KOPT-K1 (cell line): ENCODE measurements around the gene LIG3.
"Not testable (repeated sequence)": the region's sequence is repeated elsewhere in the genome, so short reads cannot be mapped to it uniquely, and the experiment has no call there.

ENCODE experiments used
- H3K27ac ChIP-seq: fragments of 200-600 bp; sonication (generic); 2 replicates; pipeline ENCODE4 v1.5.1; 2016; ENCODE audit warnings: antibody characterized with exemption, mild to moderate bottlenecking, low read depth, low read length; ENCODE audit not compliant: poor library complexity, severe bottlenecking
- H3K36me3 ChIP-seq: fragments of 200-600 bp; sonication (generic); 2 replicates; pipeline ENCODE4 v1.5.1; 2017; ENCODE audit warnings: antibody characterized with exemption, mild to moderate bottlenecking, low read length, moderate library complexity; ENCODE audit not compliant: insufficient read depth
- H3K9me3 ChIP-seq: fragments of 200-600 bp; sonication (generic); 2 replicates; pipeline ENCODE4 v1.5.1; 2017; ENCODE audit warnings: antibody characterized with exemption, low read length, mild to moderate bottlenecking; ENCODE audit not compliant: insufficient read depth, poor library complexity, severe bottlenecking

LIG3 gene

GRCh38 chr17:34990921-34991365 lies 10.6 kb downstream of the LIG3 start:
- peaks cover 98% of the 10 kb centered on the region for H3K36me3 ChIP-seq
- H3K27ac ChIP-seq, result no peak overlapping the region

GRCh38 chr17:34991606-34992005 lies 11.3 kb downstream of the LIG3 start:
- Histone ChIP-seq H3K9me3 (no peaks in the 10 kb centered on the region), H3K36me3 (peaks cover 98% of the 10 kb centered on the region), H3K27ac (no peak overlapping the region)

More at GRCh38 chr17:34990921-34991365, 10.6 kb downstream of the LIG3 start:
- no peaks in the 10 kb centered on the region for H3K9me3 ChIP-seq

- Histone ChIP-seq H3K27ac (no peak overlapping the region), H3K36me3 (peaks cover 100% of the 10 kb centered on the region), H3K9me3 (no peaks in the 10 kb centered on the region)
These were observed 12.7 kb downstream of the LIG3 start for GRCh38 chr17:34993031-34993430.

GRCh38 chr17:34996422-34997285 lies 16.3 kb downstream of the LIG3 start:
- H3K36me3 ChIP-seq, result peaks cover 100% of the 10 kb centered on the region
- no peaks in the 10 kb centered on the region for H3K9me3 ChIP-seq
- H3K27ac ChIP-seq, result no peak overlapping the region

GRCh38 chr17:34997355-34997862 lies 17.1 kb downstream of the LIG3 start:
- H3K27ac ChIP-seq, result no peak overlapping the region
- no peaks in the 10 kb centered on the region for H3K9me3 ChIP-seq
- H3K36me3 ChIP-seq, result peaks cover 100% of the 10 kb centered on the region

- Histone ChIP-seq H3K9me3 (no peaks in the 10 kb centered on the region), H3K27ac (no peak overlapping the region), H3K36me3 (peaks cover 100% of the 10 kb centered on the region)
These were observed 17.9 kb downstream of the LIG3 start for GRCh38 chr17:34998205-34998604.

GRCh38 chr17:34999456-34999855 lies 19.1 kb downstream of the LIG3 start:
- no peaks in the 10 kb centered on the region for H3K9me3 ChIP-seq
- peaks cover 99% of the 10 kb centered on the region for H3K36me3 ChIP-seq
- no peak overlapping the region for H3K27ac ChIP-seq

- H3K27ac ChIP-seq, H3K9me3 ChIP-seq: not testable (repeated sequence)
- H3K36me3 ChIP-seq, result peaks cover 99% of the 10 kb centered on the region
These were observed 20.7 kb downstream of the LIG3 start for GRCh38 chr17:35000965-35001364.

GRCh38 chr17:35001549-35001948 lies 21.2 kb downstream of the LIG3 start:
- peaks cover 96% of the 10 kb centered on the region for H3K36me3 ChIP-seq
- no peaks in the 10 kb centered on the region for H3K9me3 ChIP-seq
- no peak overlapping the region for H3K27ac ChIP-seq

- H3K36me3 ChIP-seq, result peaks cover 93% of the 10 kb centered on the region
- no peak overlapping the region for H3K27ac ChIP-seq
- no peaks in the 10 kb centered on the region for H3K9me3 ChIP-seq
These were observed 22.7 kb downstream of the LIG3 start for GRCh38 chr17:35002876-35003551.

- no peak overlapping the region for H3K27ac ChIP-seq
- H3K36me3 ChIP-seq, result peaks cover 89% of the 10 kb centered on the region
- no peaks in the 10 kb centered on the region for H3K9me3 ChIP-seq
These were observed 23.5 kb downstream of the LIG3 start for GRCh38 chr17:35003778-35004177.

- Histone ChIP-seq H3K9me3 (no peaks in the 10 kb centered on the region), H3K36me3 (peaks cover 63% of the 10 kb centered on the region), H3K27ac (no peak overlapping the region)
These were observed 26.0 kb downstream of the LIG3 start for GRCh38 chr17:35006345-35006744.

GRCh38 chr17:35006961-35007360 lies 26.6 kb downstream of the LIG3 start:
- Histone ChIP-seq H3K36me3 (peaks cover 57% of the 10 kb centered on the region), H3K9me3 (no peaks in the 10 kb centered on the region), H3K27ac (no peak overlapping the region)

GRCh38 chr17:35010093-35010492 lies 29.8 kb downstream of the LIG3 start:
- H3K36me3 ChIP-seq, result peaks cover 26% of the 10 kb centered on the region
- no peak overlapping the region for H3K27ac ChIP-seq
- H3K9me3 ChIP-seq, result no peaks in the 10 kb centered on the region

- H3K27ac ChIP-seq, result no peak overlapping the region
- H3K36me3 ChIP-seq, result peaks cover 15% of the 10 kb centered on the region; the same call in 1 of the 2 replicates
- no peaks in the 10 kb centered on the region for H3K9me3 ChIP-seq
These were observed 31.4 kb downstream of the LIG3 start for GRCh38 chr17:35011671-35012216.
